ENCODE data around the gene PTPRN2. TPM values are rescaled to one million over a fixed set of nuclear protein-coding genes. Genes with fewer than 3 reads are reported as not detected.
A peak's percentile ranks its signal among the peaks of the same experiment; 100 is the strongest.

The PTPRN2 gene
- total RNA-seq, 1 experiment from 2014 or later, result 1.1 TPM

- H3K9me3 ChIP-seq (ENCODE audit: control insufficient read depth, insufficient read depth, low read depth, low read length), result no peaks in the 10 kb centered on the region
- no peak overlapping the region for H3K4me3 ChIP-seq (ENCODE audit: low read depth in 2 of 2, low read length in 2 of 2)
- in situ Hi-C loops (cut with HindIII; ENCODE audit: low pct_unique_long_range_greater_than_20kb, low sequenced_read_pairs), result no loop called here
- TF ChIP-seq TCF7L2 (IDR thresholded peaks at IDR 0.05; ENCODE audit: low read depth, low read length) (no peak), SIN3A (IDR thresholded peaks at IDR 0.05; ENCODE audit: borderline replicate concordance, insufficient read depth, low read depth, low read length) (no peak)
- ChIA-PET POLR2A (no interaction called here), CTCF (no interaction called here)
- no peaks in the 10 kb centered on the region for H3K36me3 ChIP-seq (ENCODE audit: control insufficient read depth, insufficient read depth, low read length)
- no peaks in the 10 kb centered on the region for H3K4me1 ChIP-seq (ENCODE audit: control insufficient read depth, insufficient read depth, low read length)
- peaks cover 4% of the 10 kb centered on the region; the same call in 1 of the 2 replicates for H3K27me3 ChIP-seq (ENCODE audit: control insufficient read depth, insufficient read depth, low read length)
- no peak overlapping the region for H3K27ac ChIP-seq (ENCODE audit: low read length)
- no TSS peak for BruUV-seq (replicated peaks)
- DNase-seq (ENCODE audit: low read depth, low spot score), result no peak
- intact Hi-C loops (cut with micrococcal nuclease; ENCODE audit: unreplicated experiment), result no loop called here
- 0 out of 2 replicates have a peak, but pooled peaks have one; percentile 28 for ATAC-seq
Observed at GRCh38 chr7:158479021-158479663, 108.5 kb downstream of the PTPRN2 start.

GRCh38 chr7:158477866-158478265 is 109.8 kb downstream of the PTPRN2 start:
- ChIA-PET POLR2A (no interaction called here), CTCF (no interaction called here)
- no TSS peak for BruUV-seq (replicated peaks)
- H3K27ac ChIP-seq (ENCODE audit: low read length), result no peak overlapping the region
- intact Hi-C loops (cut with micrococcal nuclease; ENCODE audit: unreplicated experiment) (no loop called here), in situ Hi-C loops (cut with HindIII; ENCODE audit: low pct_unique_long_range_greater_than_20kb, low sequenced_read_pairs) (no loop called here)
- no peaks in the 10 kb centered on the region for H3K9me3 ChIP-seq (ENCODE audit: control insufficient read depth, insufficient read depth, low read depth, low read length)
- no peak overlapping the region for H3K4me3 ChIP-seq (ENCODE audit: low read depth in 2 of 2, low read length in 2 of 2)
- ATAC-seq (no peak), DNase-seq (ENCODE audit: low read depth, low spot score) (no peak)
- H3K27me3 ChIP-seq (ENCODE audit: control insufficient read depth, insufficient read depth, low read length), result peaks cover 4% of the 10 kb centered on the region; the same call in 1 of the 2 replicates
- H3K36me3 ChIP-seq (ENCODE audit: control insufficient read depth, insufficient read depth, low read length), result no peaks in the 10 kb centered on the region
- H3K4me1 ChIP-seq (ENCODE audit: control insufficient read depth, insufficient read depth, low read length), result no peaks in the 10 kb centered on the region
- TF ChIP-seq CTCF (IDR thresholded peaks at IDR 0.05) (no peak), POLR2AphosphoS5 (IDR thresholded peaks at IDR 0.05; ENCODE audit: low read depth, low read length) (no peak), REST (IDR thresholded peaks at IDR 0.05; ENCODE audit: insufficient read depth in 1 of 2, low read depth in 2 of 2, low read length in 1 of 2) (no peak), TCF7L2 (IDR thresholded peaks at IDR 0.05; ENCODE audit: low read depth, low read length) (no peak), SIN3A (IDR thresholded peaks at IDR 0.05; ENCODE audit: borderline replicate concordance, insufficient read depth, low read depth, low read length) (no peak)

GRCh38 chr7:158476331-158476932 is 111.2 kb downstream of the PTPRN2 start:
- intact Hi-C loops (cut with micrococcal nuclease; ENCODE audit: unreplicated experiment) (no loop called here), in situ Hi-C loops (cut with HindIII; ENCODE audit: low pct_unique_long_range_greater_than_20kb, low sequenced_read_pairs) (no loop called here)
- Histone ChIP-seq H3K27ac (ENCODE audit: low read length) (no peak overlapping the region), H3K4me1 (ENCODE audit: control insufficient read depth, insufficient read depth, low read length) (no peaks in the 10 kb centered on the region), H3K4me3 (ENCODE audit: low read depth in 2 of 2, low read length in 2 of 2) (no peak overlapping the region), H3K36me3 (ENCODE audit: control insufficient read depth, insufficient read depth, low read length) (no peaks in the 10 kb centered on the region), H3K27me3 (ENCODE audit: control insufficient read depth, insufficient read depth, low read length) (peaks cover 4% of the 10 kb centered on the region; the same call in 1 of the 2 replicates), H3K9me3 (ENCODE audit: control insufficient read depth, insufficient read depth, low read depth, low read length) (no peaks in the 10 kb centered on the region)
- no TSS peak for BruUV-seq (replicated peaks)
- ATAC-seq, result no peak
- TF ChIP-seq REST (IDR thresholded peaks at IDR 0.05; ENCODE audit: insufficient read depth in 1 of 2, low read depth in 2 of 2, low read length in 1 of 2), result no peak
- no peak for TF ChIP-seq CTCF (IDR thresholded peaks at IDR 0.05)
- TF ChIP-seq SIN3A (IDR thresholded peaks at IDR 0.05; ENCODE audit: borderline replicate concordance, insufficient read depth, low read depth, low read length), result no peak
- CTCF ChIA-PET, result no interaction called here
- POLR2A ChIA-PET, result no interaction called here
- DNase-seq (ENCODE audit: low read depth, low spot score), result no peak
